Measurements from ENCODE around the gene GLUL. TPM values are rescaled to one million over a fixed set of nuclear protein-coding genes. Genes with fewer than 3 reads are reported as not detected.

GLUL gene
- total RNA-seq, 1 experiment from 2014 or later = not detected

- H3K9ac ChIP-seq (ENCODE audit: low read length) = no peak overlapping the region
- H4K20me1 ChIP-seq (ENCODE audit: insufficient read depth, low read depth, low read length) = no peaks in the 10 kb centered on the region
- no peak overlapping the region for H3K4me3 ChIP-seq (ENCODE audit: low read length)
- no peak overlapping the region for H3K4me2 ChIP-seq (ENCODE audit: low read depth, low read length, poor library complexity, severe bottlenecking)
- 0 out of 2 replicates have a peak, but pooled peaks cover 2% of the 10 kb centered on the region for H3K27me3 ChIP-seq (ENCODE audit: low read length)
- H3K9me2 ChIP-seq (replicated peaks; ENCODE audit: insufficient read depth, low read length) = no peaks in the 10 kb centered on the region
- H3K36me3 ChIP-seq (ENCODE audit: insufficient read depth, low read length) = no peaks in the 10 kb centered on the region
- peaks cover 6% of the 10 kb centered on the region for H3K4me1 ChIP-seq (ENCODE audit: low read length)
- H2AFZ ChIP-seq (ENCODE audit: low read length) = no peak overlapping the region
- DNase-seq = no peak
- H3K27ac ChIP-seq (ENCODE audit: low read length) = no peak overlapping the region
- no peaks in the 10 kb centered on the region for H3K9me3 ChIP-seq (ENCODE audit: low read length)
- H3K79me2 ChIP-seq (ENCODE audit: low read length) = no peaks in the 10 kb centered on the region
Measured at GRCh38 chr1:182350839-182351238, 40.8 kb downstream of the GLUL start.

DNA sequence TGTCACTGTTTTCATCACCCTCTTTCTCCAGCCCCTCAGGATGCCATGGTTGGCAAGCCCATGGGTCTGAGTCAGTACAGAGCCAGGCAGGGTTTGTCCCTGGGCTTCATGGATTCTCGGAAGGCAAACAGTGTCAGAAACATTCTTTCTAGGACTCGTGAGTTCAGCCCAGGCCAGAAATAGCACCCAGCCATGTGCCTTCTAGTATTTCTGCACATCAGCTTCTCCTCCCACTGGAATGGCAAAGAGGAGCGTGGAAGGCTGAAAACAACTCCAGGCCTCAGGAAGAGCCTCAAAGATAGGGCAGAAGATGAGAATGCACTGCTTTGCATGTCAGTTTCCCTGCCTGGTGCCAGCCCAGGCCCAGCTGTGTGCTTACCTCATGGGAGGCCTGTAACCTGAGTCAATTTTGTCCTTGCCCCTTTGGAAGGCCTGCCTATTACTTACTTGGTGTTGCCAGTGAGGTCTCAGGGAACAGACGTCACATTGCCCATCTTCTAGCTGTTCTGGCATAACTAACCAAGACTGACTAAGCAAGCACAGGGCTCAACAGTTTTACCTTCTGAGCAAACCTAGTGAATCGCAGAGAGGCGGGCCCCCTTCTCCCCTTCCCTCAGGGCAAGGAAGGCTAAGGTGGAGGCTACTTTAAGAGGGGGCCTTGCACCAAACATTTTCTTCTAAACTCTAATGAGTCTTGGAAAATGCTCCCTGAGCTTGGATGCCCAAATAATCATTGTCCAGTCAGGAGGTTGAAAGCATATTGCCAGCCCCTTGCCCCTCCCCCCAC is 42.4 kb downstream of the GLUL start:
- H3K27me3 ChIP-seq (ENCODE audit: low read length) = 0 out of 2 replicates have a peak, but pooled peaks cover 2% of the 10 kb centered on the region
- H3K4me2 ChIP-seq (ENCODE audit: low read depth, low read length, poor library complexity, severe bottlenecking) = no peak overlapping the region
- H4K20me1 ChIP-seq (ENCODE audit: insufficient read depth, low read depth, low read length) = no peaks in the 10 kb centered on the region
- H3K27ac ChIP-seq (ENCODE audit: low read length) = no peak overlapping the region
- no peaks in the 10 kb centered on the region for H3K9me2 ChIP-seq (replicated peaks; ENCODE audit: insufficient read depth, low read length)
- H3K9ac ChIP-seq (ENCODE audit: low read length) = no peak overlapping the region
- no peak overlapping the region for H3K4me3 ChIP-seq (ENCODE audit: low read length)
- peak; percentile 42 for DNase-seq
- H3K36me3 ChIP-seq (ENCODE audit: insufficient read depth, low read length) = no peaks in the 10 kb centered on the region
- H3K4me1 ChIP-seq (ENCODE audit: low read length) = peaks cover 6% of the 10 kb centered on the region
- no peaks in the 10 kb centered on the region for H3K79me2 ChIP-seq (ENCODE audit: low read length)
- no peaks in the 10 kb centered on the region for H3K9me3 ChIP-seq (ENCODE audit: low read length)
- no peak overlapping the region for H2AFZ ChIP-seq (ENCODE audit: low read length)

DNA sequence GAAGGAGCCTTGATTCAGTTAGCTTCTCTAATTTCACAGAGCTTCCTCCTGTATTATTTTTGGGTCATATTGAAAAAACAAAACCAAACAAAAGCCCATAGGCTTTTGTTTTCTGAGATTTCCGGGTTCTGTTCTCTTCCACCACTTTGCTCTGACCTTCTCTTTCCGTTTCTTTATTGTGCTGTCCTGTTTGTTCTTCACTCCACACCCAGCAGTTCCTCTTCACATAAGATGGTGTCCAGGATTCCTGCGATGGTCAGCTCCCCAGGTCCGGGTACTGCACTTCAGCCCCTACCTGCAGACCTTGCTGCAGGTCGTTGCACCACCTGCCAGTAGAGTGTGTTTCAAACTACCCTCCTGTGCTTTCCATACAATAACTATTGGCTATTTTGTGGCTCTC is 44.6 kb downstream of the GLUL start:
- H2AFZ ChIP-seq (ENCODE audit: low read length) = no peak overlapping the region

GRCh38 chr1:182340233-182341058 is 51.1 kb downstream of the GLUL start:
- no peaks in the 10 kb centered on the region for H3K79me2 ChIP-seq (ENCODE audit: low read length)
- DNase-seq = no peak
- H3K9me2 ChIP-seq (replicated peaks; ENCODE audit: insufficient read depth, low read length) = no peaks in the 10 kb centered on the region
- no peak overlapping the region for H3K27ac ChIP-seq (ENCODE audit: low read length)
- no peaks in the 10 kb centered on the region for H3K27me3 ChIP-seq (ENCODE audit: low read length)
- H3K4me1 ChIP-seq (ENCODE audit: low read length) = no peaks in the 10 kb centered on the region
- H3K9ac ChIP-seq (ENCODE audit: low read length) = no peak overlapping the region
- no peaks in the 10 kb centered on the region for H3K9me3 ChIP-seq (ENCODE audit: low read length)
- no peak overlapping the region for H3K4me2 ChIP-seq (ENCODE audit: low read depth, low read length, poor library complexity, severe bottlenecking)
- no peak overlapping the region for H3K4me3 ChIP-seq (ENCODE audit: low read length)
- no peaks in the 10 kb centered on the region for H4K20me1 ChIP-seq (ENCODE audit: insufficient read depth, low read depth, low read length)
- no peak overlapping the region for H2AFZ ChIP-seq (ENCODE audit: low read length)
- H3K36me3 ChIP-seq (ENCODE audit: insufficient read depth, low read length) = no peaks in the 10 kb centered on the region

More for the DNA sequence above, 44.6 kb downstream of the GLUL start:
- Histone ChIP-seq H3K4me3 (ENCODE audit: low read length) (no peak overlapping the region), H3K9ac (ENCODE audit: low read length) (no peak overlapping the region), H3K9me2 (replicated peaks; ENCODE audit: insufficient read depth, low read length) (no peaks in the 10 kb centered on the region), H4K20me1 (ENCODE audit: insufficient read depth, low read depth, low read length) (no peaks in the 10 kb centered on the region), H3K9me3 (ENCODE audit: low read length) (no peaks in the 10 kb centered on the region), H3K27me3 (ENCODE audit: low read length) (0 out of 2 replicates have a peak, but pooled peaks cover 2% of the 10 kb centered on the region), H3K79me2 (ENCODE audit: low read length) (no peaks in the 10 kb centered on the region), H3K4me1 (ENCODE audit: low read length) (peaks cover 6% of the 10 kb centered on the region), H3K36me3 (ENCODE audit: insufficient read depth, low read length) (no peaks in the 10 kb centered on the region), H3K4me2 (ENCODE audit: low read depth, low read length, poor library complexity, severe bottlenecking) (no peak overlapping the region), H3K27ac (ENCODE audit: low read length) (no peak overlapping the region)
- DNase-seq = no peak

DNA sequence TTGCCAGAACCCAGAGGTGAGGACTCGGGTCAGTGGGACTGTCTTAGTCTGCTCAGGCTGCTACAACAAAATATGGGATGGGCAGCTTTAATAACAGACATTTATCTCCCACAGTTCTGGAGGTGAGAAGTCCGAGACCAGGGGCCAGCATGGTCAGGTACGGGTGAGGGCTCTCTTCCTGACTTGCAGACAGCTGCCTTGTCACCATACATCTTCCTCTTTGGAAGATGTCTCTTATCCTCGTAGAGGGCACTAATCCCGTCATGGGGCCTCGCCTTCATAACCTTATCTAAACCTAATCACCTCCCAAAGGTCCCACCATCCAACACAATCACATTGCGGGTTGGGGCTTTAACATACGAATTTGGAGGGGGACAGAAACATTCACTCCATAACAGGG is 51.9 kb downstream of the GLUL start:
- Histone ChIP-seq H3K79me2 (ENCODE audit: low read length) (no peaks in the 10 kb centered on the region), H3K36me3 (ENCODE audit: insufficient read depth, low read length) (no peaks in the 10 kb centered on the region), H3K9ac (ENCODE audit: low read length) (no peak overlapping the region), H3K4me3 (ENCODE audit: low read length) (no peak overlapping the region), H3K27me3 (ENCODE audit: low read length) (no peaks in the 10 kb centered on the region), H2AFZ (ENCODE audit: low read length) (no peak overlapping the region), H4K20me1 (ENCODE audit: insufficient read depth, low read depth, low read length) (no peaks in the 10 kb centered on the region), H3K9me2 (replicated peaks; ENCODE audit: insufficient read depth, low read length) (no peaks in the 10 kb centered on the region), H3K4me2 (ENCODE audit: low read depth, low read length, poor library complexity, severe bottlenecking) (no peak overlapping the region), H3K27ac (ENCODE audit: low read length) (no peak overlapping the region), H3K9me3 (ENCODE audit: low read length) (no peaks in the 10 kb centered on the region), H3K4me1 (ENCODE audit: low read length) (no peaks in the 10 kb centered on the region)
- DNase-seq = no peak

DNA sequence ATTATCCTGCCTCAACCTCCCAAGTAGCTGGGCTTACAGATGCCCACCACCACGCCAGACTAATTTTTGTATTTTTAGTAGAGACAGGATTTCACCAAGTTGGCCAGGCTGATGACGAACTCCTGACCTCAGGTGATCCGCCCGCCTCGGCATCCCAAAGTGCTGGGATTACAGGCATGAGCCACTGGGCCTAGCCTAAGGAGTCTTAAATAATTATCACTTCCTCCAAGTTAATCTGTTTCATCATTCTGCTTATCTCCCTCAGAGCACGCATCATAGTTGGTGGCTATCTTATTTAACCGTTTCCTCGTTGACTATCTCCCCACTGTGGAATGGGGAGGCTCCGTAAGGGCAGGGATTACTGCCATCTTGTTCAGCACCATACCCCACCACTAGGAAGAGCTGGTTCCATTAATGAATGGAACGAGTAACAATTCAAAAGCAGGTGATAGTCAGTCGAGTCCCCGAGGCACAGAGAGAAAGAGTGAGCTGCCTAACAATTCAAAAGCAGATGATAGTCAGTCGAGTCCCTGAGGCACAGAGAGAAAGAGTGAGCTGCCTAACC is 52.7 kb downstream of the GLUL start:
- DNase-seq = no peak
- Histone ChIP-seq H4K20me1 (ENCODE audit: insufficient read depth, low read depth, low read length) (no peaks in the 10 kb centered on the region), H3K36me3 (ENCODE audit: insufficient read depth, low read length) (no peaks in the 10 kb centered on the region), H3K27ac (ENCODE audit: low read length) (no peak overlapping the region), H3K9me2 (replicated peaks; ENCODE audit: insufficient read depth, low read length) (no peaks in the 10 kb centered on the region), H3K4me3 (ENCODE audit: low read length) (no peak overlapping the region), H3K9me3 (ENCODE audit: low read length) (no peaks in the 10 kb centered on the region), H3K4me2 (ENCODE audit: low read depth, low read length, poor library complexity, severe bottlenecking) (no peak overlapping the region), H3K4me1 (ENCODE audit: low read length) (no peaks in the 10 kb centered on the region), H3K79me2 (ENCODE audit: low read length) (no peaks in the 10 kb centered on the region), H3K9ac (ENCODE audit: low read length) (no peak overlapping the region), H2AFZ (ENCODE audit: low read length) (no peak overlapping the region), H3K27me3 (ENCODE audit: low read length) (no peaks in the 10 kb centered on the region)

GRCh38 chr1:182337736-182338571 is 53.6 kb downstream of the GLUL start:
- no peak overlapping the region for H2AFZ ChIP-seq (ENCODE audit: low read length)
- H3K9me2 ChIP-seq (replicated peaks; ENCODE audit: insufficient read depth, low read length) = no peaks in the 10 kb centered on the region
- no peaks in the 10 kb centered on the region for H3K9me3 ChIP-seq (ENCODE audit: low read length)
- no peak overlapping the region for H3K4me2 ChIP-seq (ENCODE audit: low read depth, low read length, poor library complexity, severe bottlenecking)
- H3K27ac ChIP-seq (ENCODE audit: low read length) = no peak overlapping the region
- no peaks in the 10 kb centered on the region for H3K27me3 ChIP-seq (ENCODE audit: low read length)
- H3K79me2 ChIP-seq (ENCODE audit: low read length) = no peaks in the 10 kb centered on the region
- H3K9ac ChIP-seq (ENCODE audit: low read length) = no peak overlapping the region
- no peaks in the 10 kb centered on the region for H4K20me1 ChIP-seq (ENCODE audit: insufficient read depth, low read depth, low read length)
- H3K36me3 ChIP-seq (ENCODE audit: insufficient read depth, low read length) = no peaks in the 10 kb centered on the region
- no peak overlapping the region for H3K4me3 ChIP-seq (ENCODE audit: low read length)
- no peak for DNase-seq
- no peaks in the 10 kb centered on the region for H3K4me1 ChIP-seq (ENCODE audit: low read length)

All from Karpas-422 (cell line).